ENCODE results near the gene TTC27.

DNA sequence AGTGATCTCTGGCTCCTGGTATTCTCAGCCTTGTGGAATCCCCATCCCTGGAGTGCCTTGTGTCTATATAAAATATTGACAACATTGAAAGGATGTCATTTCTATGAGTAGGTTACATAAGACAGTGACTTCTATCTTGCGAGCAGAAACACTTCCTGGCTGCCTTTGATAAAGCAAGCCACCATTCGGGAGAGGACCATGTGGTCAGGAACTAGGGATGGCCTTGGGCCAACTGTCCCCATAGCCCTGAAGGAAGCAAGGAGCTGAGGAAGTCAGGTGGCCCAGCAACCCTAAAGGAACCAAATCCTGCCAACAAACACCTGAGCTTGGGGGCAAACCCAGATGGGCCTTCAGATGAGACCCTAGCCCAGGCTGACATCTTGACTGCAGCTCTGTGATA lies 205.9 kb downstream of the TTC27 start:
- no peak for TF ChIP-seq POLR2A (IDR thresholded peaks at IDR 0.05)
- TF ChIP-seq, protein P1, sequence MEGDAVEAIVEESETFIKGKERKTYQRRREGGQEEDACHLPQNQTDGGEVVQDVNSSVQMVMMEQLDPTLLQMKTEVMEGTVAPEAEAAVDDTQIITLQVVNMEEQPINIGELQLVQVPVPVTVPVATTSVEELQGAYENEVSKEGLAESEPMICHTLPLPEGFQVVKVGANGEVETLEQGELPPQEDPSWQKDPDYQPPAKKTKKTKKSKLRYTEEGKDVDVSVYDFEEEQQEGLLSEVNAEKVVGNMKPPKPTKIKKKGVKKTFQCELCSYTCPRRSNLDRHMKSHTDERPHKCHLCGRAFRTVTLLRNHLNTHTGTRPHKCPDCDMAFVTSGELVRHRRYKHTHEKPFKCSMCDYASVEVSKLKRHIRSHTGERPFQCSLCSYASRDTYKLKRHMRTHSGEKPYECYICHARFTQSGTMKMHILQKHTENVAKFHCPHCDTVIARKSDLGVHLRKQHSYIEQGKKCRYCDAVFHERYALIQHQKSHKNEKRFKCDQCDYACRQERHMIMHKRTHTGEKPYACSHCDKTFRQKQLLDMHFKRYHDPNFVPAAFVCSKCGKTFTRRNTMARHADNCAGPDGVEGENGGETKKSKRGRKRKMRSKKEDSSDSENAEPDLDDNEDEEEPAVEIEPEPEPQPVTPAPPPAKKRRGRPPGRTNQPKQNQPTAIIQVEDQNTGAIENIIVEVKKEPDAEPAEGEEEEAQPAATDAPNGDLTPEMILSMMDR (IDR thresholded peaks at IDR 0.05), result no peak
